GM21528 (cell line): ENCODE measurements around the gene TECPR1.

Experiments
- ATAC-seq: cut with Tn5 transposase; IDR thresholded peaks from one replicate; pipeline ENCODE4 v1.9.1; 2021; ENCODE audit warnings: mild to moderate bottlenecking, moderate library complexity; ENCODE audit not compliant: unreplicated experiment, low FRiP score

TECPR1 gene

DNA sequence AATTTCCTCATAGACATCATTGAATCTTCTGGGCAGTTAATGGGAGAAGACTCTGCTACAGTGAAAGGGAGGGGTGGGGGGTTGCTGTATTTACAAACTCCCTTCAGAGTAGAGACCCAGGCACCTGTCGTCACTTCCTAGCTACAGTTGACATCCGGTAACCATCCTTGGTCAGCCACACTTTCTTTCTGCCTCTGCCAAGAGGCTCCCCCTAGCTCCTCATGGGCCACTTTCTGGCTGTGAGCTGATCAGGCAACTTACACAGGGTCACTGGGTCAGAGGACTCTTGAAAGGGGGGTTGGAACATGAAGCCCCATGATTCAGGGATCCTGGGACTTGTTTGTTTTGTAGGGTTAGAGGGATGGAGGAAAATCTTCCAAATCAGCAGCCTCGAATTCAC lies 1.2 kb downstream of the TECPR1 start:
- ATAC-seq: no peak

DNA sequence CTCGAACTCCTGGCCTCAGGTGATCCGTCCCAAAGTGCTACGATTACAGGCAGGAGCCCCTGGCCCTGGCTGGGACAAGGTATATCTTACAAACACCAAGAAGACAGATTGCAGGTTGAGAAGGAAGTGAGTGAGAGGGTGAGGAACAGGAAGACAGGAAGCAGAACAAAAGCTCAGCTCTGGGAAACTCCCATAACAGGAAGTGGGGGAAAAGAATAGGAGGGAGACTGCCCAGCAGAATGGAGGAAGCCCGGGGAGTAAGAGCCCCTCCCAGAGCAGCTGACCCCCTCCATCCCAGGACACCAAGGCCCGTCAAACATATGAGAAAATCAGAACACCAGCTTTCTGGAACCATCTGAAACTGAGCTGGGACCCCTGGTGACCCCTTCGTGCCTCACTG lies 2.9 kb downstream of the TECPR1 start:
- ATAC-seq: no peak

- no peak for ATAC-seq
These were observed 3.9 kb downstream of the TECPR1 start for GRCh38 chr7:98248156-98248555.

- no peak for ATAC-seq
These were observed 7.2 kb downstream of the TECPR1 start for GRCh38 chr7:98244871-98245270.

- no peak for ATAC-seq
These were observed 9.1 kb downstream of the TECPR1 start for GRCh38 chr7:98242934-98243333.

DNA sequence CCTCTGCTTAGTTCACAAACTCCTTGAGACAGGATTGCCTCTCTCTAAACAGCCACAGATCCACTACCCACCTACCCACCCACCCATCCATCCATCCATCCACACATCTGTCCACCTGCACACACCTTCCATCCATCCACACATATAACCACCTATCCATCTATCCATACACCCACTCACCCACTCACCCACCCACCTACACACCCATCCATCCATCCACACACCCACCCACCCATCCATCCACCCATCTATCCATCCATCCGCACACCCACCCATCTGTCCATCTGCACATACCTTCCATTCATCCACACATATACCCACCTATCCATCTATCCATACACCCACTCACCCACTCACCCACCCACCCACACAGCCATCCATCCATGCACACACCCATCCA lies 9.7 kb downstream of the TECPR1 start:
- ATAC-seq: no peak

DNA sequence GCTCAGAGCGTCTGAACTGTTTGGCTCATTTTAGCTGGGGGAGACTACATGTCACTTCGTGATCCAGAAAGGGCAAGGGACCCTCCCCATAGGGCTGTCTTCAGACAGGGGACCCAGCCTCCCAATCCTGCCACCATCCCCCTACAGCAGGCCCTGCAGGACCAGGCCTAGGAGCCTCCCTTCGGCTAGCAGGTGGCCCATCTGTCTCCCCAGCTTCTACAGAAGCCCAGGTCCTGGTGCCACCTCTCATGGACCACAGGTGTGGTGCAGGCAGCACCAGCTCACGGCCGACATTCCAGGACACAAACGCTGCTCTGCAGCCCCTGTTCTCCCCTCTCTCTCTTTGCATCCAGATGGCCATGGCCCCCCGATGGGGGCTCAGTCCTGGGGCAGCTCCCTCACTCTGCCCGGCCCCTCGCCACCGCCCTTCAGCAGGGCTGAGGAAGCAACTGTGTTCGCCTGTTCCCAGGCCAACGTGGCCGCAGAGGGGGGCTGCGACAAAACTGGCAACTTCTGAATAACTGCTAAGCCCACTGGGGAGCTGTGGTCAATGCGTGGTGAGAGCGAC lies 10.3 kb downstream of the TECPR1 start:
- no peak for ATAC-seq

DNA sequence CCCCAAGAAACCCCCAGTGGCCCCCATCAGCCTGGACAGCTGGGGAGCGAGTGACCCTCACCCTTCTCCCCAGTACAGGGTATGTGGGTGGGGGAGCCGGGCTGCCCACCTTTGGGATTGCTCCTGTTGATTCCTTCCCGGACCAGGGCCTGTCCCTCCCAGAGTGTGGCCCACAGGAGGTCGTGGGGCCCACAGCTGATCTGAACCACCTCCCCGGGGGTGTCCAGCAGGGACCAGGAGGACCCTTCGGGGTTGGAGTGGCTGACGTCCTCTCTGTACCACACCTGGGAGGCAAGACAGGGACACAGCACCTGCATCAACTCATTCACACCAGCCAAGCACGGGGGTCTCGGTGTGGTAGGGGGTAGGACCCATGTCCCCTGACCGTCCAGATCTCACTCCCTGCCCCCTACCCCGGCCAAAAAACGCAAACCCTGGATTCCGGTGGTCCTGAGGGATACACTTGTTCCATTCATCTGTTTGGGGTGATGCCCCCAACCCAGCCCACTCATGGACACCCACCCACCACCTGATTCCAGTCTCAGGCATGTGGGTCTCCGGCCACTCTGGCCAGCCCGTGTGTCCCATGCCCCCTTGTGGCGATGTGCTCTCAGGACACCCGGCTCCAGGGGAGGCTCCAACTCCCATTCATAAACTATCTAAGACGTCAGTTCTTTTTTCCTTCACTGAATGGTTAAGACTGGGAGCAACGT lies 10.9 kb downstream of the TECPR1 start:
- ATAC-seq: no peak

GRCh38 chr7:98238976-98239375 lies 13.1 kb downstream of the TECPR1 start:
- ATAC-seq: no peak

- ATAC-seq: no peak
These were observed 14.0 kb downstream of the TECPR1 start for GRCh38 chr7:98238076-98238475.

GRCh38 chr7:98236355-98237185 lies 15.5 kb downstream of the TECPR1 start:
- ATAC-seq: no peak

DNA sequence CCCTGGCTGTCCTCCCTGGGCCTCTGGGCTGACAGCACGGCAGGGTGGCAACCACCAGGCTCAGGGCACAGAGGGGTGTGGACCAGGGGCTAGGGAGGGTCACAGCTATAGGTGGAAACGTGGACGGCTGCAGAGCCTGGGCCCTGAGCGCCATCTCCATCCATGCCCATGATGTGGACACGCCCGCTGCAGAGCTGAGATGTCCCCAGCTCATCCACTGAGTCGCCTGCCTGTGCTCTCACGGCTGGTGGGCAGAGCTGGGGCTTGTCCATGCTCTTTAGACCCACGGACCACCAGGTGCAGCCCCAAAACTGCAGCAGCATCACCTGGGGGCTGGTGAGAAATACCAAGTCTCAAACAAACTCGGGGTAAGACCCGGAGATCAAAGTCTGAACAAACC lies 16.1 kb downstream of the TECPR1 start:
- no peak for ATAC-seq

- no peak for ATAC-seq
These were observed 17.4 kb downstream of the TECPR1 start for GRCh38 chr7:98234429-98235147.

DNA sequence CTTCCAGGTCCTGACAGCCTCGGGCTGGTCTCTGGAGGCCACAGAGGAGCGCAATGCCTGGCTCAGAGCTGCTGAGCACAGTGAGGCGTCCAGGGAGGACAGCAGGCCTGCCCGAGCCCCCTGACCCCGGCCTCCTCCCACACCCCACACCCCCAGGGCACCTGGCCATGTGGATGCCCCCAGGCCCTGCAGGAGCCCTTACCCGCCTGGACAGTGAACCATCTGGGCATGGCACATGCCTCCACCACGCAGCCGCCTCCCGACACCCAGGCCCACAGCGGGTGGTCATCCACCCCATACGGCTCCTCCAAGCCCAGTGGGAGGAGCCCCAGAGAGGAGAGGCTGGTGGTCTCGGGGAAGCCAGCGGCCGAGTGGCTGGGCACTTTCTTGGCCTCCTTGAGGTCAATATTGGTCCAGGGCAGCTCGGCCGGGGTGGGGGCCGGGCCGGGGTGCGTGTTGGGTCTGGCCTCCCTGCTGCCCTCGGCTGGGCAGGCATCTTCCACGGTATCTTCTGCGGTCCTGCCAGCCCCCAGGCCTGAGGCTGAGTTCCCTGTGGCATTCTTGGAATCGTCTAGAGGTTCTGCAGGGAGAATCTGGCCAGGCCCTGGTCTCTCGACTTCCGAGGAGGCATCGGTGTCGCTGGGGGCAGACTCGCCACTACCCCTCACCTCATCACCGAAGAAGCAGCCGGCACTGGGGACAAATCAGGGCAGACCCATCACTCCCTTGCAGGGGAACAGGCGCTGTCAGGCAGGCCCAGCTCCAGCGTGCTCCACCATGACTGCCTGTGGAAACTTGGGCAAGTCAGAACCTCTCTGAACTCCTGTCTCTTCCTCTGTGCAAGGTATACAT lies 18.6 kb downstream of the TECPR1 start:
- no peak for ATAC-seq

GRCh38 chr7:98232799-98233198 lies 19.2 kb downstream of the TECPR1 start:
- no peak for ATAC-seq

DNA sequence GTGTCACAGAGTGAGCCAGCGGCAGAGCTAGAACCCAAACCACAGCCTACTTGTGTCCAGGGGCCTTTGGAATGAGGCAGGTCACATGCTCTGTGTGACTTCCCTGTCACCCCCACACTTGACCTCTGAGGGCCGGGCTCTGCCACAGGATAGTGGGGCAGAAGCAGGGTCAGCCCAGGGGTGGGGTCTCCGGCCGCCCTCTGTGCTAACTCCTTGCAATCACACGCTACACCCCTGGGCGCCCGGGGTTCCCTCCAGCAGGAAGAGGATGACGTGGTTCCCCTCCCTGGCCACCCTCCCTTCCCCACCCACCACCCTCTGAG lies 19.8 kb downstream of the TECPR1 start:
- no peak for ATAC-seq

- no peak for ATAC-seq
These were observed 20.4 kb downstream of the TECPR1 start for GRCh38 chr7:98231493-98232262.

DNA sequence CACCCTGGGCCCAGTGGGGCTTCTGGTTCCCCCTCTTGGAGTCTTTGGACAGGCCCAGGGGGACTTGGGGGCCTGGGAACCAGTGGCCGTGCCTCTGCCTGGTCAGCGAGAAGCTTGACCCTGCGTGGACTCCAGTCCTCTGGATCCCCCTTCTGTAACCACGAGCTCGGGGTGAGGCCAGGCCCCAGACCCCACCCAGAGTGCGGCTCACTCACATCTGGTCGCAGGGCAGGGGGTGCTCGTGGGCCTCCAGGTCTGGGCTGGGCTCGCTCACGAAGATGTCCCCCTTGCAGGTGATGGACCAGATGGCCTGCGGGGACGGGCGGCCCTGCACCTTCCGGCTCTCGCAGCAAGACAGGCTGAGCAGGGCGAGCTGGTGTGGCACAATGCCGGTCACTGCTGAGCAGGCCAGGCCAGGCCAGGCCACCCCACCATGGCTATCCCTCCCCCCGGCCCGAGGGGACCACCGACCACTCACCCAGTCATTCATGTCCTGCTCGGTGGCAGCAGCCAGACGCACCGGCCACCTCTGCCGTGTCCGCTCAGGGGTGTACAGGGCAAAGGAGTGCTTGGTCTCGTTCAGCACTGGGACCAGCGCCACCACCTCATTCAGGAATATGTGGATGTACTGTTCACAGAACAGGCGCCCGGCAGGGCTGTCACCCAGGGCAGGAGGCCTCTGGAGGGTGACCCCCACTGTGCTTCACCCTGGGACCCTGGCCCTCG lies 21.1 kb downstream of the TECPR1 start:
- ATAC-seq: no peak
